Skin of body (tissue), 2 donors: ENCODE results near the gene CC2D2B. TPM values are rescaled to one million over a fixed set of nuclear protein-coding genes. Genes with fewer than 3 reads are reported as not detected.
"Not testable (repeated sequence)": the region's sequence is repeated elsewhere in the genome, so short reads cannot be mapped to it uniquely, and the experiment has no call there.

Experiments
- DNase-seq: peaks from one replicate; lab custom pipeline; 2025; lab: John Stamatoyannopoulos, UW
- total RNA-seq: library from RNA; depleted of rRNA; stranded (reverse); fragments of >200 nt; gene quantifications from one replicate; pipeline ENCODE4 v1.2.3, GENCODE V29; 2014

CC2D2B gene
- total RNA-seq, result 1.6 TPM

- peak; percentile 78 for DNase-seq
Observed at GRCh38 chr10:95907456-95908253, at the start of gene CC2D2B. Gene CC2D2B, plus strand, starts transcription at chr10:95907975. Its CDS starts 3,349 bp downstream, at chr10:95911324.

GRCh38 chr10:95860166-95860940, 47.4 kb upstream of the CC2D2B start:
- DNase-seq, result no peak

GRCh38 chr10:95861386-95861785, 46.4 kb upstream of the CC2D2B start:
- no peak for DNase-seq

GRCh38 chr10:95864906-95865813, 42.6 kb upstream of the CC2D2B start:
- peak; percentile 35 for DNase-seq

- DNase-seq, result no peak
Observed at GRCh38 chr10:95865814-95866466, 41.8 kb upstream of the CC2D2B start.

- no peak for DNase-seq
Observed at GRCh38 chr10:95866467-95866842, 41.3 kb upstream of the CC2D2B start.

GRCh38 chr10:95867866-95868265, 39.9 kb upstream of the CC2D2B start:
- no peak for DNase-seq

- DNase-seq, result no peak
Observed at GRCh38 chr10:95872158-95872711, 35.5 kb upstream of the CC2D2B start.

GRCh38 chr10:95873139-95873538, 34.6 kb upstream of the CC2D2B start:
- no peak for DNase-seq

- DNase-seq, result no peak
Observed at GRCh38 chr10:95873651-95874050, 34.1 kb upstream of the CC2D2B start.

GRCh38 chr10:95874783-95875182, 33.0 kb upstream of the CC2D2B start:
- not testable (repeated sequence) for DNase-seq

GRCh38 chr10:95876756-95877155, 31.0 kb upstream of the CC2D2B start:
- no peak for DNase-seq

- DNase-seq, result no peak
Observed at GRCh38 chr10:95877881-95878280, 29.9 kb upstream of the CC2D2B start.

- no peak for DNase-seq
Observed at GRCh38 chr10:95880704-95881103, 27.1 kb upstream of the CC2D2B start.

GRCh38 chr10:95881316-95881715, 26.5 kb upstream of the CC2D2B start:
- peak; percentile 46 for DNase-seq

- DNase-seq, result no peak
Observed at GRCh38 chr10:95889830-95890229, 17.9 kb upstream of the CC2D2B start.

GRCh38 chr10:95896071-95896850, 11.5 kb upstream of the CC2D2B start:
- no peak for DNase-seq

GRCh38 chr10:95905897-95906580, 1.7 kb upstream of the CC2D2B start:
- DNase-seq, result not testable (repeated sequence)
